HL-60/S4 treated with phorbol 12-myristate 13-acetate at 8.2 ng/mL for 4 days and 3 days (cell line): Measurements from ENCODE around the gene ACKR1.

ENCODE experiments used
- in situ Hi-C: fragments of 300-500 bp; cut with MboI; formaldehyde crosslinking; loops from 2 replicates; pipeline ENCODE4 v1.15.0; 2022; ENCODE audit warnings: low sequenced_read_pairs

Gene ACKR1

DNA sequence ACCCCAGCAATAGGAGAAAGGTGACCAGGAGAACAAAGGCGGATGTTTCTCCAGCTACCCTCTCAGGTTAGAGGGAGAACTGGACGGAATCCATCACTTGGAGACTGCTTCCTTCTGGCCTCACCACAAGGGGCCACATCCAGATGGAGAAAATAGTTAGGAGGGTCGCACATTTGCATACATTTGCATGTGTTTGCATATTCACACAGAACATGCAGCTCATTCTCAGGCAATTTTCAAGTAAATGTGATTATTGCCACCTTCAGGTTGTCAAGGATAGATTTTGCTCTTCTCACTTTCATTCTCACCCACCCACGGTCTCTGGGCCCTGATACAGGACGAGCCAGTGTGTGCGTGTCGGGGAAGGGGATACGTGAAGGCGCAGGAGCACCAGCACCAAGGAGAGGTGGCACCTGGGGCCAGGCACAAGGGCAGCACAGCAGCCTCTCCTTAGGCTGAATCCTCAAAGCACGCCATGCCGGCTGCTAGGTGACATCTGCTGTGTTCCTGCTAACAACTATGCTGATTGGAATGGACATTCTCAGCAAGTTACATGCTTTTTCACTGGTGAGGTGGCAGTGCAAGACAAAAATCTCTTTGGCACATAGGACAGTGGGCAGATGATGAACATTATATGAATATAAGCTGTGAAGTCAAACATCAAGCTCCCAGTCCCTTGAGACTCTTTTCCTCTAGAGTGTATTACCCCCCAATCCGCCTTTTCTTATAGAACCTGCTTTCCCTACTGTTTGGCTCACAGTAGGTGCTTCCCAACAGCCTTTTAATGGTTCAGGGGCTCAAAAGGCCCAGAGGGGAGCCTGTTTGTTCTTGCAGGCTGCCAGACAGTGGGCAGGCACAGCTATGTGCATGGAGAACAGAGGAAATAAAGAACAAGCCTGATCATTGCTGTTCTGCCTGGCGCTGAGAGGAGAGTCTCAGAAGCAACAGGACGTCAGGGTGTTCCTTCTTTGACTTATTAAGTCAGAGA, 14.3 kb downstream of the ACKR1 start:
- in situ Hi-C loops = no loop called here

DNA sequence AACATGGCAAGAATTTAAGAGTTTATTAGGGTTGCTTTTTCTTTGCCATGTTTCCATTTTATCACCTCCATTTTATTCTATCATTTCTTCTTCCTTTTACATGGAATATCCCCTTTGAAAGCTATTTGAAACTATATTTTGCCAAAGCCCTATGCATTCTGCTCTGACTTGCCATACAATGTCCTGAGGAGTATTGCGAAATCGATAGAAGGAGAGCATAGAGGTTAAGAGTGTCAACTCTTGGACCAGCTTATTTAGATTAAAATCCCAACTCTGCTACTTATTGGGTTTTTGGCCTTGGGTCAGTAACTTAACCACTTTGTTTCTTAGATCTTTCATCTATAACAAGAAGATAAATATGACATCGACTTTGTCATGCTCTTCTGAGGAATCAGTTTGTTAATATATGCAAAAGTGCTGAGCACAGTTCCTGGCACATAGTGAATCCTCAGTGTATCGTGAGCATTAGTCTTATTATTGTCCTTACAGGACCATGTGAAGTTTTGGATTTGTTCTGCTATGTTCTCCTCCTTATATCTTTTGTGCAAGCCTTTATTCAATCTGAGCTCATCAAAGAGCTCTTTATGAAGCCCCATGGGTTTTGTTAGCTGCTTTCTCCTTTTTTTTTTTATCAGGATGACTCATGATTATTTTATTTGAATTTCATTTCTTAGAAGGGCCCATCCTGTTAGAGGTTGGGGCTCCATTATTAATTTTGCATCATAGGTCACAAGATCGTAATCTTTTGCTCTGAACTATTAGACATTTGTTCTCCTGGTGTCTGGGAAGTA, 17.6 kb downstream of the ACKR1 start:
- in situ Hi-C loops = no loop called here

DNA sequence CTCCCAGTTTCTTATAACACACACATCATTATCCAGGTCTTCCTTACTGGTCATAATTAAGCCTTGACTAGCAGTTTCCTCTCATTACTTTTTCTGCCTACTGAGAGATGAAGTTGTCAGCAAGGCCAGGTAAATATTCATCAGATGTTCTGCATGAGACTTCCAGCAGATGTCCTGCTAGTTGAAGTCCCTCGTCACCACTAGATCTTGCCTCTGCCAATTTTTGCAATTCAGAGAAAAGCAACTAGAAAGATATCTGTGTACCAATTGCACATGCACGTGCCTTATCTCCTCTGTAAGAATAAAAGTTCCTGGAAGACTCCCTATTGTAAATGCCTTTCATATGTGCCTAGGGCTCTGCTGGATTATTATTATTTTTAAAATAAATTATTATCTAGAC, 18.3 kb downstream of the ACKR1 start:
- in situ Hi-C loops = no loop called here

DNA sequence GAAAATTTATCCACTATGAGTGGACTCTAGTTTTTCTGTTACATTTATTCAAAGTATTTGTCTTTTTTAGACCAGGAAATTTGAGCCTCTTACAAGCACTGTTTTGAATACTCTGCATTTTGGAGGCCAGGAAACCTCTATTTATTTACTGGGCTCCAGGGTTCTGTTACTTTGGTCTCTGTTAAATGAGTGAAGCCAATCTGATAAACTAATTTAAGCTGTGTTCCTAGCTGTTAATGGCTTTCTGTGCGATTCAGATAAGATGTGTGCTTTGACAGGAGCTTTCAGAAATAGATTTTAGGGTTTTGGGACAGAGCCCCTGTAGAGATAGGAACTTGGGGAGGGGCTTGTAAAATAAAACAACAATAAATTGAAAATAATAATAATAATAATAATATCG, 23.9 kb downstream of the ACKR1 start:
- in situ Hi-C loops = no loop called here

DNA sequence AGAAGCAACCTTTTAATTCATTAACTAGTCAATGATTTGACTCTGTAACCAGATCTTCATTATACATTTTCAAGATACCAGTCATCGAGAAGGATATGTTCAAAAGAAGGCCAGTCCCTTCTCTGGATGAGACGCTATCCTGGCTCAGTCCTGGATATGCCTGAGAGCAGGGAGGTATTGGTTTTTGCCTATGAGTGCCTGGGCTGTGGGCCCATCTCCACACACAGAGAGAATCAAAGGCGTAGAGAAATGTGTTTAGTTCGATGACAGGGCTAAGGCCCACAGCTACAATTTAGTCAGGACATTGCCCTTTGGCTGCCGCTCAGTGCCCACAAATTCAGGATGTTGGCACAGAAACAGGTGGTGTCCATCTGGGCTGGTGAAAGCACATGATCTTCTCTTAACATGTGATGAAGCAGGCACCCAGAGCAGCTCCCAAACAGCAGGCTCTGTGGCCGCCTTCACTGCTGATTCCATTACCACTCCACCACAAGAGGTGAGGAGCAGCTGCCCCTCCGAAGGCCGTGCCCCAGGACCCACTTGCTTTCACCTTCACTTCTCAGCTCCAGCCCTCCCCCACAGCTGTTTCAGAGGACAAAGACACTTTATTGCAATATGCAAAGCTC, 24.7 kb downstream of the ACKR1 start:
- in situ Hi-C loops = no loop called here

DNA sequence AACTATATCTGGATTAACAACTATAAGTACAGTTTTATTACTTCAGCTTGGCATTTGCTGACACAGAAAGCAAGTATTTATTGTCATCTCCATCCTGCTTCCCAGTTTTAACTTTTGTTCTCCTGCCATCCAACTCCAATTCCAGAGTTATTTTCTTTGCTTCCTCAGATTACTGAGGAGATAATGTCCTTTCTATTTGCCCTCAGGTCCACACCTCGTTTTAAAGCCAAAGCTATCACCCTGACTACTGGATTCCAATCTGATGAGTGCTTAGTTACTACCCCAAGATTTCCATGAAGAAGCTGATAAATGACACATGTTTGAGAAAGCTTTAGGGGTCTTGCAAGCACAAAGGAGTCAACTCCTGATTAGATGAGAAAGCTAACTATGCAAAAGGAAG, 25.2 kb downstream of the ACKR1 start:
- in situ Hi-C loops = no loop called here

DNA sequence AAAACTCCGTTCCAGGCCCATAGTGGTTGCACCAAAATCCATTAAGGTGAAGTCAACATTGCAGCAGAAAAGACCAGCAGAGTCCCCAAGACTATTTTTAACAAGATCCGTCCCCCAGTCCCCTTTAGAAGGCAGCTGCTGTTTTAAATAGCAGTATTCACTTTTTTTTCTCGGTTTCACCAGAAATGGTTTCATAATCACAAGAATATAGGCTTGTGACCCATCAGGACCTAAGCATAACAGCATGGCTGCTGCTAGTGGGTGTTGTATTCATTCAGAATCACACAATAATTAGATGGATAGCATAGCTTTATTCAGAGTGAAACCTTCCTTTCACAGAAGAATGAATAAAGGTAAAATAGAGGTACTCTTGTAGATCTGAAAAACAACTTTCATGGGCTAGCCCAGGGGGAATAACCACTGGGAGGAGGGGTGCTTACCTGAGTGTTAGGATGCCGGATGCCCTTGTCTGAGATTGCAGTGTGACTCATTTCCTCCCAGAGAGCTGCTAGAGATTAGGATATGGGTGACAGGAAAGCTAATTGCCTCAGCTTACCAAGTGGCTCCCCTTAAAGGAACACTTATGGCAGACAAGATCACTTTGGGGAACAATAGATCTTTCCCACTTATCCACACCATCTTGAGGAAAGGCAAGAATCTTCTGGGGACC, 35.0 kb downstream of the ACKR1 start:
- in situ Hi-C loops = no loop called here

DNA sequence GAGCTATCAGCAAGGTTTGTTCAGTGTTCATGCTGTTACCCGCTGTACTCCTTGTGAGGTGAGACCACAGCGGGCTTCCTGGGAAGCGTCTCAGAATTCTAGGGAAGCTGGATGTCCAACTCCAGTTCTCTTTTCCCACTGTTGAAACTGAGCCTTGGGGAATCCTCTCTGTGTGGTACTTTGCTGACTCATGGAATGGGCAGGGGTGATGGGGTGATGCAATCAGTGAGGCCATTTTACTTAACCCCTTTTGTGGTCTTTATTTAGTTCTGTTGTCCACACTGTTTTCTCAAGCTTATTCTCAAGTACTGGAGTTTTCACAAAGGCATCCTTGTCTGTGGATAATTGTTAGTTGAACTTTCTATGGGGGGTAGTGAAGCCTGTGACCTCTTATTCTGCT, 42.6 kb downstream of the ACKR1 start:
- in situ Hi-C loops = no loop called here

DNA sequence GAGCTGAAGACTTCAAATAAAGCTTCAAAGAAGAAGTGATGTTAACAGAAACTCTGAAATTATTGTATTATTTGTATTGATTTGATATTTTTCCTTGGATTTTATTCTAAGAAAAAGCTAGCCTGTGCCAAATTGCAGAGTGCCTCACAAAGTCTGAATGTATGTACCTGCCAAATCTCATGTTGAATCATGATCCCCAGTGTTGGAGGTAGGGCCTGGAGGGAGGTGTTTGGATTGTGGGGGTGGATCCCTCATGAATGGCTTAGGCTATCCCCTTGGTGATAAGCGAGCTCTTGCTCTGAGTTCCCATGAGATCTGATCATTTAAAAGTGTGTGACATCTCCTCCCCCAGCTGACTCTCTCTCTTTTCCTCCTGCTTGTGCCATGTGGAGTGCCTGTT, 43.6 kb downstream of the ACKR1 start:
- in situ Hi-C loops = no loop called here

DNA sequence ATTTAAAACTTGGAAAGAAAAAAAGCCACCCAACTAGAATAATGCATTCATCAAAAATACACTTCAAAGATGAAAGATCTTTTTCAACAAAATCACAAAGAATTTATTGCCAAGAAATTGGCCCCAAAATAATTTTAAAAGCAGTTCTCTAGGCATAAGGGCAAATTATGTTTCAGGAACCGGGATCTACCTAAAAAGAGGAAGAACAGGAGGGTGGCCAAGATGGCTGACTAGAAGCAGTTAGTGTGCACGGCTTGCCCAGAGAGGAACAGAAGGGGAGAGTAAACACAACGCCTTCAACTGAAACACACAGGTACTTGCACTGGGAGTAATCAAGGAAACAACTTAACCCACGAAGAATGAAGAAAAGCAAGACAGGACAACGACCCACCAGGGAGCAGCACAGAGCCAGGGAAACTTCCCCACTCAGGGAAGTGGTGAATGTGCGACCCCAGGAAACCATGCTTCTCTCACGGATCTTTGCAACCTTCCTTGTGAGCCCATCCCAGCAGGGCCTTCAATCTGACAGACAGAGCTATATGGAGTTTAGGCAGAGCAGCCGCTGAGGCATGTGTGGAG, 46.1 kb downstream of the ACKR1 start:
- in situ Hi-C loops = no loop called here
